Measurements from ENCODE around the gene ALK. TPM values are rescaled to one million over a fixed set of nuclear protein-coding genes. Genes with fewer than 3 reads are reported as not detected.

ALK gene
- total RNA-seq, 1 experiment from 2014 or later = 0.87 TPM

DNA sequence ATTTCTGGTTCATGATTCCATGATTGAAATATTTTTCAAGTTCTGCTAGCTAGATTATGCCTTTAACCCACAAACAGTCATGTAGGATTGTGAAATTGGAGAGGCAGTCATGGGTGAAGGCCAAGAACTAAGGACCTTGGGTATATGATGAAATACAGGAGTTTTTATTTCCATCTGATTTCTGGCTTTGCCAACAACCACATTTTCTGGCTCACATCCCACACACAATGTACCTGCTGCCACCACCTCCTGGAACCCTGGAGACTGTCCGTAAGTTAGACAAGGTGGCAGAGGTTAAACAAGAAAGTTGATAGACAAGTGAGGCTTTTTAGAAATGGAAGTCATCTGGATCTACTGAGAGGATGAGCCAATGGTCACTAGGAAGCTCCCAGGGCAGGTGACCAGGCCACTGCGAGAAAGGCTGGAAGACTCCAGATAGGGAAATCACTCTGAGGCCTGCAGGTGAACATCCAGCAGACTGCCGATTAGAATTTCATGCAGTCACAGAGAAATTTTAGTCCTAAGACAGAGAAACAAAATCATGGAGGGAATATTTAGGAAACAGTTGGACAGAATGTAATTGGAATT, 402.0 kb downstream of the ALK start:
- H4K20me1 ChIP-seq (ENCODE audit: low read length) = no peaks in the 10 kb centered on the region
- H3K27me3 ChIP-seq (ENCODE audit: low read length) = no peaks in the 10 kb centered on the region
- peak overlapping the region; percentile 79 for H3K27ac ChIP-seq (ENCODE audit: low read length)
- no peak overlapping the region for H2AFZ ChIP-seq (ENCODE audit: low read length)
- H3K4me3 ChIP-seq (ENCODE audit: low read length) = peak overlapping the region; percentile 7; the same call in 1 of the 2 replicates
- no peak for TF ChIP-seq CTCF (conservative IDR thresholded peaks at IDR 0.05; ENCODE audit: low read depth, low read length)
- no peak for TF ChIP-seq EZH2phosphoT487 (IDR thresholded peaks at IDR 0.05; ENCODE audit: borderline replicate concordance, low read length)
- TF ChIP-seq EZH2 (IDR thresholded peaks at IDR 0.05; ENCODE audit: low read length, unreplicated experiment) = no peak
- H3K9ac ChIP-seq (ENCODE audit: low read length) = no peak overlapping the region
- BruUV-seq (replicated peaks) = no TSS peak
- CTCF ChIA-PET = no interaction called here
- no peaks in the 10 kb centered on the region for H3K79me2 ChIP-seq (ENCODE audit: low read length)
- peak overlapping the region; percentile 42 for H3K4me2 ChIP-seq (ENCODE audit: low read length)
- H3F3A ChIP-seq (ENCODE audit: low read length, unreplicated experiment) = peaks cover 4% of the 10 kb centered on the region
- no peaks in the 10 kb centered on the region for H3K9me2 ChIP-seq (replicated peaks; ENCODE audit: low read length)
- H3K4me1 ChIP-seq (ENCODE audit: insufficient read depth, low read length) = peaks cover 51% of the 10 kb centered on the region
- no peak for ATAC-seq
- POLR2A ChIA-PET (ENCODE audit: unreplicated experiment) = no interaction called here
- H3K9me3 ChIP-seq (ENCODE audit: low read length) = no peaks in the 10 kb centered on the region
- intact Hi-C loops (cut with micrococcal nuclease) = no loop called here
- DNase-seq = peak; percentile 90
- no peaks in the 10 kb centered on the region for H3K36me3 ChIP-seq (ENCODE audit: low read depth, low read length)

- Histone ChIP-seq H3K9me3 (ENCODE audit: low read length) (no peaks in the 10 kb centered on the region), H3K36me3 (ENCODE audit: low read depth, low read length) (no peaks in the 10 kb centered on the region), H3K4me1 (ENCODE audit: insufficient read depth, low read length) (peaks cover 45% of the 10 kb centered on the region), H3K9ac (ENCODE audit: low read length) (no peak overlapping the region), H3K27ac (ENCODE audit: low read length) (peak overlapping the region; percentile 79), H3K27me3 (ENCODE audit: low read length) (no peaks in the 10 kb centered on the region), H3K4me2 (ENCODE audit: low read length) (peak overlapping the region; percentile 42), H3F3A (ENCODE audit: low read length, unreplicated experiment) (peaks cover 4% of the 10 kb centered on the region), H2AFZ (ENCODE audit: low read length) (no peak overlapping the region), H4K20me1 (ENCODE audit: low read length) (no peaks in the 10 kb centered on the region), H3K9me2 (replicated peaks; ENCODE audit: low read length) (no peaks in the 10 kb centered on the region), H3K4me3 (ENCODE audit: low read length) (peak overlapping the region; percentile 7; the same call in 1 of the 2 replicates), H3K79me2 (ENCODE audit: low read length) (no peaks in the 10 kb centered on the region)
- DNase-seq = no peak
- intact Hi-C loops (cut with micrococcal nuclease) = no loop called here
- ChIA-PET POLR2A (ENCODE audit: unreplicated experiment) (no interaction called here), CTCF (no interaction called here)
- BruUV-seq (replicated peaks) = no TSS peak
- TF ChIP-seq EZH2phosphoT487 (IDR thresholded peaks at IDR 0.05; ENCODE audit: borderline replicate concordance, low read length) = no peak
- TF ChIP-seq CTCF (conservative IDR thresholded peaks at IDR 0.05; ENCODE audit: low read depth, low read length) = no peak
- no peak for TF ChIP-seq EZH2 (IDR thresholded peaks at IDR 0.05; ENCODE audit: low read length, unreplicated experiment)
- ATAC-seq = no peak
These were observed 402.6 kb downstream of the ALK start for GRCh38 chr2:29518646-29519337.

GRCh38 chr2:29518010-29518409, 403.4 kb downstream of the ALK start:
- no peaks in the 10 kb centered on the region for H3K27me3 ChIP-seq (ENCODE audit: low read length)
- peaks cover 4% of the 10 kb centered on the region for H3F3A ChIP-seq (ENCODE audit: low read length, unreplicated experiment)
- H3K79me2 ChIP-seq (ENCODE audit: low read length) = no peaks in the 10 kb centered on the region
- peaks cover 37% of the 10 kb centered on the region for H3K4me1 ChIP-seq (ENCODE audit: insufficient read depth, low read length)
- H4K20me1 ChIP-seq (ENCODE audit: low read length) = no peaks in the 10 kb centered on the region
- ChIA-PET POLR2A (ENCODE audit: unreplicated experiment) (no interaction called here), CTCF (no interaction called here)
- DNase-seq (peak; percentile 40), ATAC-seq (no peak)
- no peak overlapping the region for H3K4me3 ChIP-seq (ENCODE audit: low read length)
- TF ChIP-seq CTCF (conservative IDR thresholded peaks at IDR 0.05; ENCODE audit: low read depth, low read length) (no peak), EZH2phosphoT487 (IDR thresholded peaks at IDR 0.05; ENCODE audit: borderline replicate concordance, low read length) (no peak), EZH2 (IDR thresholded peaks at IDR 0.05; ENCODE audit: low read length, unreplicated experiment) (no peak)
- no peak overlapping the region for H2AFZ ChIP-seq (ENCODE audit: low read length)
- peak overlapping the region; percentile 42; the same call in 1 of the 2 replicates for H3K4me2 ChIP-seq (ENCODE audit: low read length)
- intact Hi-C loops (cut with micrococcal nuclease) = no loop called here
- no peaks in the 10 kb centered on the region for H3K36me3 ChIP-seq (ENCODE audit: low read depth, low read length)
- no peaks in the 10 kb centered on the region for H3K9me3 ChIP-seq (ENCODE audit: low read length)
- no peaks in the 10 kb centered on the region for H3K9me2 ChIP-seq (replicated peaks; ENCODE audit: low read length)
- no TSS peak for BruUV-seq (replicated peaks)
- no peak overlapping the region for H3K27ac ChIP-seq (ENCODE audit: low read length)
- no peak overlapping the region for H3K9ac ChIP-seq (ENCODE audit: low read length)
